GM21619 (cell line): ENCODE results near the gene C2orf66.

ENCODE experiments used
- ATAC-seq: cut with Tn5 transposase; IDR thresholded peaks from one replicate; pipeline ENCODE4 v1.9.1; 2021; ENCODE audit not compliant: unreplicated experiment

Gene C2orf66

GRCh38 chr2:196767101-196767500 is 42.1 kb downstream of the C2orf66 start:
- ATAC-seq, result no peak

- ATAC-seq, result no peak
Observed at GRCh38 chr2:196759378-196759706, 49.8 kb downstream of the C2orf66 start.

DNA sequence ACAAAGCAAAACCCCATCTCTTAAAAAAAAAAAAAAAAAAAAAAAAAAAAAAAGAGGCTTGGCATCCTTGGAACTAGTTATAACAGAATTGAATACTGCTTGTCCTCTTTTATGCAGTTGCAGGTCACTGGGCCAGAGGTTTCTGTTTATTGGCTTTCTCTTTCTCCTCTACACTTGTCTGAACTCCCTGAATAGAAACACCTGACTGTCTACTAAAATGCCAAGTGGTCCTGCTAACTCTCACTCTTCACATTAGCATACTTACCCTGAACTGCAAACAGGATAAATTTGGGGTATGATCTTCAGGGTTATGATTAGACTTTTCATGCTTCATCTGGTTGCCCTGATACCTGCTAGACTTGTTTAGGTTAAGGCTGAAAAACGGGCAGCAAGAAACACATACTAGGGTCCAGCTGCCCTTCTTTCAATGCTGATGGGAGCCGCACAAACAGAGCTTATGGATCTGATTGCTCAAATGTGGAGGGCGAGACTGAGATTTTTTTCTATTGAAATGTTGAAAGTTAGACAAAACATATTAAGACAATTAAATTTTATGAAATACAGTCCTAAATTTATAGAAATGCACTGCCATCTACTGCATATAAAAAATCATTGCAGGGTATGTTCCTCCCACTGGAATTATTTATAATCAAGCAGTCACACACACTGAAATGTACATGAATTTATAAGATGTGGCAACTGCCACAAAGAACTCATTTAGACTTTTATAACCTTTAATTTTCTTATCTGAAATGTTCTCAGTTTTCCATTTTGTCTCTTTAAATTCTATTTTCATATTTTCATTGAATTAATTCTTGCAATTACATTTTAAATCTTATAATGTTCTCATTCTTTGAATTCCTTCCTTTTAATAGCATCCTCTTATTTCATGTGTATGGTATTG is 50.4 kb downstream of the C2orf66 start:
- no peak for ATAC-seq
